ENCODE measurements around the gene SHB. TPM values are rescaled to one million over a fixed set of nuclear protein-coding genes. Genes with fewer than 3 reads are reported as not detected.

SHB gene
- polyA plus RNA-seq, 1 donor (not counting 4 experiments of a cell fraction or from before 2014, with no cell fraction given): 10.9 TPM

DNA sequence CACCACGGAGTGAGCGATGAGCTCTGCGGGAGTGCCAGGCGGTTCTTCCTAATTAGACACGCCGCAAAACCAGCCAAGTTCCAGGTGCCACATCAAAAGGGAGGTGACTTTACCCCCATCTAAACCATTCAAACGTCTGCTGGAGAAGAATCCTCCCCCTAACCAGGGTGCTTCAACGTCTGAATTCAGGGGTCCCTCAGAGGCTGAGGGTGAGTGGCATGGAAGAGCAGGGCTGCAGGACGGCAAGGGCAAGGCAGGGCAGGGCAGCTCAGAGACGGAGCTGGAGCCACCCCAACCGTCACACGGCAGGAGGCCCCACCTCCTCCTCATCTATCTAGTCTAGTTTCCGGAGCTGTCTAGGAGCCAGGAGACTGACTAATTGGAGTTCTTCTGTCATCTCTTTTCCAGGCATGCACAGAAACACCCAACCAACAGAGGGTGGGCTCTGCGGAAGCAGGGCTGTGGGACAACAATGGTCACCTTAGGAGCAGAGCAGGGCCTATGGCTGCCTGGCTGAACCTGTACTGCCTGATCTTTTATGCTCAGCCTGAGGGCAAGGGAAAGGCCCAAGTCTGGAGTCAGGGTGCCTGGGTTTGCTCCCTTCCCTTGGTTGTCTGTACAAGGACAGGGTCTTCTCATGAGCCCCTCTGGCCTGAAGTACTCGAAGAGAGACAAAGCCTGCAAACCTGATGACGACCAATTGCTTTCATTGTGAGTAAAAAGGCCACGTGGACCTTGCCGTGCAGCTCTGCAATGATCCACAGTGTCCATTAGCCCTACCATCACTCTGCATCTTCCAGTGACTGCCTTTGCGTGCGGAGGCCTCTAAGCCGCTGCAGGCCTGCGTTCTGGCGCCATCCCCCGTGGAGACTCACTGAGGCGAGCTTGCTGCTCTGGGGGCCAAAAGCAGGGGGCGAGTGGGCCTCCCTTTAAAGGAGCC, 84.1 kb downstream of the SHB start:
- Histone ChIP-seq H3K27ac (ENCODE audit: control insufficient read depth, insufficient read depth, low read length) (peak overlapping the region; percentile 19), H3K9me3 (ENCODE audit: control insufficient read depth, low read depth, low read length) (no peaks in the 10 kb centered on the region), H3K36me3 (ENCODE audit: control insufficient read depth in 2 of 2, extremely low read depth in 1 of 2, insufficient read depth in 2 of 2, low read length in 2 of 2) (peaks cover 5 to 13% of the 10 kb centered on the region in 2 experiments), H4K20me1 (ENCODE audit: control insufficient read depth, extremely low read depth, insufficient read depth, low read length) (no peaks in the 10 kb centered on the region), H3K4me1 (ENCODE audit: control insufficient read depth, extremely low read depth, insufficient read depth, low read length) (peaks cover 13% of the 10 kb centered on the region), H3K9ac (ENCODE audit: control insufficient read depth, extremely low read depth, insufficient read depth, low read length) (no peak overlapping the region), H2AFZ (ENCODE audit: control insufficient read depth, low read length) (no peak overlapping the region), H3K4me2 (ENCODE audit: control insufficient read depth, extremely low read depth, insufficient read depth, low read depth, low read length) (peak overlapping the region; percentile 53), H3K9me1 (ENCODE audit: control insufficient read depth, extremely low read depth, insufficient read depth, low read length) (no peaks in the 10 kb centered on the region), H3K79me2 (ENCODE audit: control insufficient read depth, insufficient read depth, low read length) (peaks cover 50% of the 10 kb centered on the region), H3K4me3 (ENCODE audit: control insufficient read depth in 2 of 3, extremely low read depth in 1 of 3, insufficient read depth in 2 of 3, low read depth in 1 of 3, low read length in 3 of 3) (no peak overlapping the region), H3K27me3 (ENCODE audit: control insufficient read depth, extremely low read depth, insufficient read depth, low read length) (no peaks in the 10 kb centered on the region)
- dilution Hi-C loops (cut with MboI; ENCODE audit: extremely low pct_ligation_motif_present, low sequenced_read_pairs): no loop called here
- FAIRE-seq (peak; percentile 75), DNase-seq (ENCODE audit: low read depth, low spot score) (no peak)
- TF ChIP-seq, protein P1, sequence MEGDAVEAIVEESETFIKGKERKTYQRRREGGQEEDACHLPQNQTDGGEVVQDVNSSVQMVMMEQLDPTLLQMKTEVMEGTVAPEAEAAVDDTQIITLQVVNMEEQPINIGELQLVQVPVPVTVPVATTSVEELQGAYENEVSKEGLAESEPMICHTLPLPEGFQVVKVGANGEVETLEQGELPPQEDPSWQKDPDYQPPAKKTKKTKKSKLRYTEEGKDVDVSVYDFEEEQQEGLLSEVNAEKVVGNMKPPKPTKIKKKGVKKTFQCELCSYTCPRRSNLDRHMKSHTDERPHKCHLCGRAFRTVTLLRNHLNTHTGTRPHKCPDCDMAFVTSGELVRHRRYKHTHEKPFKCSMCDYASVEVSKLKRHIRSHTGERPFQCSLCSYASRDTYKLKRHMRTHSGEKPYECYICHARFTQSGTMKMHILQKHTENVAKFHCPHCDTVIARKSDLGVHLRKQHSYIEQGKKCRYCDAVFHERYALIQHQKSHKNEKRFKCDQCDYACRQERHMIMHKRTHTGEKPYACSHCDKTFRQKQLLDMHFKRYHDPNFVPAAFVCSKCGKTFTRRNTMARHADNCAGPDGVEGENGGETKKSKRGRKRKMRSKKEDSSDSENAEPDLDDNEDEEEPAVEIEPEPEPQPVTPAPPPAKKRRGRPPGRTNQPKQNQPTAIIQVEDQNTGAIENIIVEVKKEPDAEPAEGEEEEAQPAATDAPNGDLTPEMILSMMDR (optimal IDR thresholded peaks at IDR 0.05 in 1 of 3, IDR thresholded peaks at IDR 0.05 in 1 of 3, conservative IDR thresholded peaks at IDR 0.05 in 1 of 3; ENCODE audit: extremely low read depth in 1 of 3, insufficient read depth in 2 of 3, low read length in 3 of 3): no peak
- no peak for TF ChIP-seq EZH2 (IDR thresholded peaks at IDR 0.05; ENCODE audit: low read length)

DNA sequence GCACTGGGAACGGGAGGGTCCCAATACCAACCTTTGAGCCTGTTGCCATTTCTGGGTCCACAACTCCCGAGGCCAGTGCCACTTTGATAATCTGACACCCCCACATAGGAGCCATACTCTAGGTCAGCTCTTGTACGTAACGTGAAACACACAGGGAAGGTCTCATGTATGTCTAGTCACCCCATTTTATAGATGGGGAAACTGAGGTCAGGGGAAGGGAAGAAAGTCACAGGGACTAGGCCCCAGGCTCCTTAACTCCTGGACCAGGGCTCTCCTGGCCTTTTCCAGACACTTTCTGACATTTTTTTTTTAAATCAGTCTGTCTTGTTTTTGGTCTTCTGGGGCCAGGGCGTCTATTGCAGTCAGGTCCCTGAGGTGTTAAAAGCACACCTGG, 84.8 kb downstream of the SHB start:
- Histone ChIP-seq H3K36me3 (ENCODE audit: control insufficient read depth in 2 of 2, extremely low read depth in 1 of 2, insufficient read depth in 2 of 2, low read length in 2 of 2) (peaks cover 5 to 8% of the 10 kb centered on the region in 2 experiments), H3K4me3 (ENCODE audit: control insufficient read depth in 2 of 3, extremely low read depth in 1 of 3, insufficient read depth in 2 of 3, low read depth in 1 of 3, low read length in 3 of 3) (no peak overlapping the region), H3K27me3 (ENCODE audit: control insufficient read depth, extremely low read depth, insufficient read depth, low read length) (no peaks in the 10 kb centered on the region), H3K9ac (ENCODE audit: control insufficient read depth, extremely low read depth, insufficient read depth, low read length) (no peak overlapping the region), H4K20me1 (ENCODE audit: control insufficient read depth, extremely low read depth, insufficient read depth, low read length) (no peaks in the 10 kb centered on the region), H3K27ac (ENCODE audit: control insufficient read depth, insufficient read depth, low read length) (peak overlapping the region; percentile 19), H3K4me1 (ENCODE audit: control insufficient read depth, extremely low read depth, insufficient read depth, low read length) (peaks cover 13% of the 10 kb centered on the region), H3K9me1 (ENCODE audit: control insufficient read depth, extremely low read depth, insufficient read depth, low read length) (no peaks in the 10 kb centered on the region), H3K79me2 (ENCODE audit: control insufficient read depth, insufficient read depth, low read length) (peaks cover 46% of the 10 kb centered on the region), H2AFZ (ENCODE audit: control insufficient read depth, low read length) (no peak overlapping the region), H3K4me2 (ENCODE audit: control insufficient read depth, extremely low read depth, insufficient read depth, low read depth, low read length) (peak overlapping the region; percentile 53), H3K9me3 (ENCODE audit: control insufficient read depth, low read depth, low read length) (no peaks in the 10 kb centered on the region)
- no peak for TF ChIP-seq EZH2 (IDR thresholded peaks at IDR 0.05; ENCODE audit: low read length)
- TF ChIP-seq, protein P1 (optimal IDR thresholded peaks at IDR 0.05 in 1 of 3, IDR thresholded peaks at IDR 0.05 in 1 of 3, conservative IDR thresholded peaks at IDR 0.05 in 1 of 3; ENCODE audit: extremely low read depth in 1 of 3, insufficient read depth in 2 of 3, low read length in 3 of 3): no peak
- FAIRE-seq (no peak), DNase-seq (ENCODE audit: low read depth, low spot score) (no peak)
- dilution Hi-C loops (cut with MboI; ENCODE audit: extremely low pct_ligation_motif_present, low sequenced_read_pairs): no loop called here
